Right atrium auricular region (tissue), 2 donors: ENCODE results near the gene NSUN6. TPM values are rescaled to one million over a fixed set of nuclear protein-coding genes. Genes with fewer than 3 reads are reported as not detected.
"Not testable (repeated sequence)": the region's sequence is repeated elsewhere in the genome, so short reads cannot be mapped to it uniquely, and the experiment has no call there.

ENCODE experiments used
- DNase-seq: peaks from one replicate; pipeline ENCODE4 v3.0.0-alpha.2; 2019; ENCODE audit warnings: low spot score
- H3K27ac ChIP-seq, 2 donors: fragments of 200-600 bp; sonication (generic); 1 replicate in 1 of 2; 2 replicates in 1 of 2; pipeline ENCODE4 v1.5.1; 2016 to 2019
- H3K27me3 ChIP-seq, 2 donors: fragments of 200-600 bp; sonication (generic); one replicate each; pipeline versions ENCODE4 v1.5.1 to v1.6.0; 2017 to 2019
- H3K36me3 ChIP-seq: fragments of 200-600 bp; sonication (generic); one replicate; pipeline ENCODE4 v1.5.1; 2016
- H3K4me1 ChIP-seq, 2 donors: fragments of 200-600 bp; sonication (generic); one replicate each; pipeline versions ENCODE4 v1.5.1 to v1.6.0; 2017 to 2019
- H3K4me3 ChIP-seq, 2 donors: fragments of 200-600 bp; sonication (generic); 1 replicate in 1 of 2; 2 replicates in 1 of 2; pipeline ENCODE4 v1.5.1; 2017 to 2019; ENCODE audit warnings: mild to moderate bottlenecking in 1 of 2, moderate library complexity in 1 of 2
- H3K9me3 ChIP-seq, 2 donors: fragments of 200-600 bp; sonication (generic); one replicate each; pipeline ENCODE4 v1.5.1; 2019
- total RNA-seq, 2 donors: library from RNA; depleted of rRNA; stranded (reverse); fragments of >200 nt; gene quantifications; one replicate each; pipeline ENCODE4 v1.1.0, GENCODE V29; 2016
- TF ChIP-seq, protein P1 (sequence below), 2 donors: fragments of 200-600 bp; sonication (generic); IDR thresholded peaks; one replicate each; pipeline ENCODE4 v1.5.1; 2019; ENCODE audit warnings: antibody characterized with exemption in 2 of 2

NSUN6 gene
- total RNA-seq, 2 donors from 2014 or later = 5.3 to 8.8 TPM

DNA sequence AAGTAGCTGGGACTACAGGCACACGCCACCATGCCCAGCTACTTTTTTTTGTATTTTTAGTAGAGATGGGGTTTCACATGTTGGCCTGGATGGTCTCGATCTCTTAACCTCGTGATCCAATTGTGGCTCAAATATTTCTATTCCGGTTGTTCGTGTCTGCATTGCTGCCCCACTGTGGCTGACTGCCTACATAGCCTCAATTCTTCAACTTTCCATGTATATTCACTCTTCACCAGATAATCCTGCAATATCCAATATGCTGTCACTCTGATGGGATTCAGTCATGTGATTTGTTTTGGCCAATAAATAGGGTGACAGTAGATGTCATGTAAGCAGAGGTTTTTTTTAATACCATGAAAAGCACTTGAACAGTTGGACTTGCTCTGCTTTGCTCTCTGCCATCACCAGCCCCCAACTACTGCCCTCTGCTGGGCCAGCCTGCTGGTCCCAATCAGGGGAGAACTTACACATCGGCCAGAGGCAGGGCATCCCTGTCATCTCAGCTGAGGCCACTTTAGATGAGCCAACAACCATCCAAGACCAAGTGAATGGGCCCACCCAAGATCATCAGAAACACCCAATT is 56.7 kb downstream of the NSUN6 start:
- Histone ChIP-seq H3K9me3 (no peaks in the 10 kb centered on the region), H3K4me3 (no peak overlapping the region), H3K36me3 (no peaks in the 10 kb centered on the region), H3K27ac (no peak overlapping the region), H3K4me1 (no peaks in the 10 kb centered on the region), H3K27me3 (no peaks in the 10 kb centered on the region)
- TF ChIP-seq, protein P1, sequence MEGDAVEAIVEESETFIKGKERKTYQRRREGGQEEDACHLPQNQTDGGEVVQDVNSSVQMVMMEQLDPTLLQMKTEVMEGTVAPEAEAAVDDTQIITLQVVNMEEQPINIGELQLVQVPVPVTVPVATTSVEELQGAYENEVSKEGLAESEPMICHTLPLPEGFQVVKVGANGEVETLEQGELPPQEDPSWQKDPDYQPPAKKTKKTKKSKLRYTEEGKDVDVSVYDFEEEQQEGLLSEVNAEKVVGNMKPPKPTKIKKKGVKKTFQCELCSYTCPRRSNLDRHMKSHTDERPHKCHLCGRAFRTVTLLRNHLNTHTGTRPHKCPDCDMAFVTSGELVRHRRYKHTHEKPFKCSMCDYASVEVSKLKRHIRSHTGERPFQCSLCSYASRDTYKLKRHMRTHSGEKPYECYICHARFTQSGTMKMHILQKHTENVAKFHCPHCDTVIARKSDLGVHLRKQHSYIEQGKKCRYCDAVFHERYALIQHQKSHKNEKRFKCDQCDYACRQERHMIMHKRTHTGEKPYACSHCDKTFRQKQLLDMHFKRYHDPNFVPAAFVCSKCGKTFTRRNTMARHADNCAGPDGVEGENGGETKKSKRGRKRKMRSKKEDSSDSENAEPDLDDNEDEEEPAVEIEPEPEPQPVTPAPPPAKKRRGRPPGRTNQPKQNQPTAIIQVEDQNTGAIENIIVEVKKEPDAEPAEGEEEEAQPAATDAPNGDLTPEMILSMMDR (IDR thresholded peaks at IDR 0.05) = peak in 1 of 2 donors; percentile 18
- DNase-seq = no peak

DNA sequence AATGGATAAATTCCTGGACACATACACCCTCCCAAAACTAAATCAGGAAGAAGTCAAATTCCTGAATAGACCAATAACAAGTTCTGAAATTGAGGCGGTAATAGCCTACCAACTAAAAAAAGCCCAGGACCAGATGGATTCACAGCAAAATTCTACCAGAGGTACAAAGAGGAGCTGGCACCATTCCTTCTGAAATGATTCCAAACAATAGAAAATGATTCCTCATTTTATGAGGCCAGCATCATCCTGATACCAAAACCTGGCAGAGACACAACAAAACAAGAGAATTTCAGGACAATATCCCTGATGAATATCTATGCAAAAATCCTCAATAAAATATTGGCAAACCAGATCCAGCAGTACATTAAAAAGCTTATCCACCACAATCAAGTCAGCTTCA is 60.2 kb downstream of the NSUN6 start:
- DNase-seq, H3K27me3 ChIP-seq, H3K27ac ChIP-seq, H3K4me3 ChIP-seq, H3K4me1 ChIP-seq, H3K9me3 ChIP-seq, H3K36me3 ChIP-seq: not testable (repeated sequence)

DNA sequence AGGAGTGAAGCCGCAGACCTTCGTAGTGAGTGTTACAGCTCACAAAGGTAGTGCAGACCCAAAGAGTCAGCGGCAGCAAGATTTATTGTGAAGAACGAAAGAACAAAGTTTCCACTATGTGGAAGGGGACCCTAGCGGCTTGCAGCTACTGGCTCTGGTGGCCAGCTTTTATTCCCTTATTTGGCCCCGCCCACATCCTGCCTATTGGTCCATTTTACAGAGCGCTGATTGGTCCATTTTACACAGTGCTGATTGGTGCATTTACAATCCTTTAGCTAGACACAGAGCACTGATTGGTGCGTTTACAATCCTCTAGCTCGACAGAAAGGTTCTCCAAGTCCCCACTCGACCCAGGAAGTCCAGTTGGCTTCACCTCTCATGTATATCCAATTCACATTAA is 64.8 kb downstream of the NSUN6 start:
- not testable (repeated sequence) for H3K27me3 ChIP-seq, H3K36me3 ChIP-seq, DNase-seq, H3K9me3 ChIP-seq, H3K27ac ChIP-seq, H3K4me3 ChIP-seq, H3K4me1 ChIP-seq

DNA sequence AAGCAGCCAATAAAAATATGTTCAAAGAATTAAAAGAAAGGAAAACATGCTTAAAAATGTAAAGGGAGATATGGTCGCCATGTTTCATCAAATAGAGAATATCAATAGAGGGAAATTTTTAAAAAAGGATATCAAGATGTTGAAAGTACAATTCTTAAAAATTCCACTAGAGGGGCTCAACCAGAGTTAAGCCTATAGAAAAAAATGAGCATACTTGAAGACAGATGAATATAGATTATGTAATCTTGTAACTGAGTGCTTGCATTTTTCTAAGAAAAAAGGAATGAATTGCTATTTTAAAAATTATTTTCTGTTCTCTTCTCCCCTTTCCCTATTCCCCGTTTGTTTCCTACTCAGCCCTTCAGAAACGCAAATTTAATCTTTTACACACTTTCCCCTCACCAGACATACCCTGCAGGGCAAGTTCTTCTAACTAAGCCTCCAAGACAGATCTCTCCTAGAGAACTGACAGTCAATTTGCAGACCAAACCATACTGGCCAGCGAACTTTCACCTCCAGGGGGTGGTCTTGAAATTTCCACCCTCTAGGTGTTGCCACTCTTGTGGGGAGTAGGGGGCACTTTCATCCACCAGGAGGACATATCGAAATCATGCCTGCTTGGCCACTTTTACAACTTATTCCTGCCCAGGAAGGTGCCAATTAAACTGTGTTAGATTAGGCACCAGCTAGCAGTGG is 67.7 kb downstream of the NSUN6 start:
- Histone ChIP-seq H3K9me3 (no peaks in the 10 kb centered on the region), H3K27me3 (no peaks in the 10 kb centered on the region), H3K27ac (no peak overlapping the region), H3K4me3 (no peak overlapping the region), H3K4me1 (no peaks in the 10 kb centered on the region), H3K36me3 (peaks cover 12% of the 10 kb centered on the region)
- no peak for DNase-seq
- TF ChIP-seq, protein P1 (IDR thresholded peaks at IDR 0.05) = peak in 1 of 2 donors; percentile 17

DNA sequence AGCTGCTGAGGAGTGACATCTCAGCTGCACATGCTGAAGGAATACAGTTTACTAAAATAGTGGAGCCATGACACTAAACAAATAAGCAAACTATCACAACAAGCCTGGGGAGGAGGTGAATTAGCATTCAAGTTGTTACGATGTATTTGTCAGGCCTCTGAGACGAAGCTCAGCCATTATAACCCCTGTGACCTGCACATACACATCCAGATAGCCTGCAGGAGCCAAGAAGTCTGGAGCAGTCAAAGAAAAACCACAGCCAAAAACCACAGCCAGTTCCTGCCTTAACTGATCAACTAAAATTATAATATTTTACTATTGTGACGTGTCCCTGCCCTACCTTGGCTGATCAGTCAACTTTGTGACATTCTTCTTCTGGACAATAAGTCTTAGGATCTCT is 68.6 kb downstream of the NSUN6 start:
- Histone ChIP-seq H3K27me3 (no peaks in the 10 kb centered on the region), H3K4me1 (no peaks in the 10 kb centered on the region), H3K4me3 (no peak overlapping the region), H3K36me3 (peaks cover 12% of the 10 kb centered on the region), H3K9me3 (no peaks in the 10 kb centered on the region), H3K27ac (no peak overlapping the region)
- no peak for DNase-seq
- TF ChIP-seq, protein P1 (IDR thresholded peaks at IDR 0.05) = no peak

DNA sequence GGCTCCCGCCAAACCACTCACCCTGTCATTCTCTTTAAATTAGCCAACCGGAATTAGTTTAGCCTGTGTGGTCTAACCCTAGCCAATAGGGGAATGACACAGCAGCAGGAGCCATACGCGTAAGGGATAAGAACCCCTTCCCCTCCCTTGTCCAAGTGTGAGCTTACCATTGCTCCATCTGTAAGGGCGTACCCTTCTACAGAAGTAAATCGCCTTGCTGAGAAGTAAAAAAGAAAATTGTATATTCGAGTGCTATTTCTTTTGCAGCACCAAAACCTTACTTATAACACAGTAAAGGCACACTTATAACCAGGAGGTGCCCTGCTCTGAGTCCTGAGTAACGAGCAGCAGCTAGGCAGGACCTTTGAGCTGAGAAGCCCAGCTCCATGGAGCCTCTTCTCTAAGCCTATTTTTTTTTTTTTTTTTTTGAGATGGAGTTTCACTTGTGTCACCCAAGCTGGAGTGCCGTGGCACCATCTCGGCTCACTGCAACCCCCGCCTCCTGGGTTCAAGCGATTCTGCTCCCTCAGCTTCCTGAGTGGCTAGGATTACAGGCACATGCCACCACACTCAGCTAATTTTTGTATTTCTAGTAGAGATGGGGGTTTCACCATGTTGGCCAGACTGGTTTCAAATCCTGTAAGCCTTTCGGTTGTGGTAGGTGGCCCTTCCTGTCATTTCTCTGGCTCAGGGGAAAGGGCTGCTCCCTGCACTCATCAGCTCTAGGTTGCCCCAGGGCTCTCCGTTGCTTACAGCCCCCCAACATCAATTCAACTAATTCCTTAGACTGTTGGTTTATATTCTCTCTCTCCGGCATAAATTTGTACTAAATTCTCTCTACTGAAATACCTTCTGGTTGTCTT is 73.3 kb downstream of the NSUN6 start:
- TF ChIP-seq, protein P1 (IDR thresholded peaks at IDR 0.05) = no peak
- Histone ChIP-seq H3K9me3 (no peaks in the 10 kb centered on the region), H3K36me3 (peaks cover 12% of the 10 kb centered on the region), H3K27me3 (no peaks in the 10 kb centered on the region), H3K4me1 (no peaks in the 10 kb centered on the region), H3K27ac (no peak overlapping the region), H3K4me3 (no peak overlapping the region)
- DNase-seq = no peak
